HEK293T (cell line): ENCODE results near the gene KLHL29.

ENCODE experiments used
- CTCF ChIA-PET: fragments of 350-600 bp; formaldehyde crosslinking; extraction: SDS; loops from one replicate; lab custom pipeline; 2021; ENCODE audit warnings: antibody characterized with exemption, inconsistent platforms; lab: Yijun Ruan, JAX
- POLR2A ChIA-PET: fragments of 350-600 bp; formaldehyde crosslinking; extraction: SDS; loops from one replicate; lab custom pipeline; 2020; ENCODE audit warnings: antibody characterized with exemption, inconsistent platforms; lab: Yijun Ruan, JAX
- DNase-seq: peaks from one replicate; pipeline ENCODE4 v3.0.0; 2012; ENCODE audit warnings: mixed read lengths; ENCODE audit errors: extremely low spot score
- ARNT ChIP-seq: fragments of 450-650 bp; IDR thresholded peaks from 2 replicates; pipeline ENCODE4 v1.6.1; 2017; ENCODE audit warnings: mild to moderate bottlenecking
- BHLHE40 ChIP-seq: fragments of 450-650 bp; IDR thresholded peaks from 2 replicates; pipeline ENCODE4 v1.6.1; 2016; ENCODE audit warnings: mild to moderate bottlenecking, moderate library complexity, borderline replicate concordance
- CTBP1 ChIP-seq: fragments of 450-650 bp; IDR thresholded peaks from 2 replicates; pipeline ENCODE4 v1.6.1; 2016; ENCODE audit warnings: borderline replicate concordance
- ELF4 ChIP-seq: fragments of 450-650 bp; IDR thresholded peaks from 2 replicates; pipeline ENCODE4 v1.6.1; 2017; ENCODE audit warnings: antibody characterized with exemption
- FOXA1 ChIP-seq: fragments of 450-650 bp; IDR thresholded peaks from 2 replicates; pipeline ENCODE4 v1.6.1; 2016; ENCODE audit warnings: mild to moderate bottlenecking
- FOXK2 ChIP-seq: fragments of 450-650 bp; IDR thresholded peaks from 2 replicates; pipeline ENCODE4 v1.6.1; 2016; ENCODE audit warnings: mild to moderate bottlenecking
- FOXM1 ChIP-seq: fragments of 450-650 bp; IDR thresholded peaks from 2 replicates; pipeline ENCODE4 v1.6.1; 2017; ENCODE audit warnings: mild to moderate bottlenecking, borderline replicate concordance
- HDGF ChIP-seq: fragments of 450-650 bp; IDR thresholded peaks from 2 replicates; pipeline ENCODE4 v1.6.1; 2017; ENCODE audit warnings: antibody characterized with exemption, borderline replicate concordance
- L3MBTL2 ChIP-seq: fragments of 450-650 bp; conservative IDR thresholded peaks from 2 replicates; pipeline ENCODE4 v1.6.1; 2016; ENCODE audit warnings: mild to moderate bottlenecking
- LEF1 ChIP-seq: fragments of 450-650 bp; IDR thresholded peaks from 2 replicates; pipeline ENCODE4 v1.6.1; 2017; ENCODE audit warnings: mild to moderate bottlenecking, borderline replicate concordance
- NFRKB ChIP-seq: fragments of 450-650 bp; IDR thresholded peaks from 2 replicates; pipeline ENCODE4 v1.6.1; 2016; ENCODE audit warnings: mild to moderate bottlenecking, moderate library complexity
- SP1 ChIP-seq: fragments of 450-650 bp; IDR thresholded peaks from 2 replicates; pipeline ENCODE4 v1.6.1; 2017
- SUZ12 ChIP-seq: fragments of 450-650 bp; IDR thresholded peaks from 2 replicates; pipeline ENCODE4 v1.6.1; 2016; ENCODE audit warnings: mild to moderate bottlenecking
- TARDBP ChIP-seq: fragments of 450-650 bp; IDR thresholded peaks from 2 replicates; pipeline ENCODE4 v1.6.1; 2016
- ZNF384 ChIP-seq: fragments of 450-650 bp; IDR thresholded peaks from 2 replicates; pipeline ENCODE4 v1.6.1; 2016
- TF ChIP-seq, protein P1 (sequence below): fragments of 450-650 bp; IDR thresholded peaks from 2 replicates; pipeline ENCODE4 v1.6.1; 2016

The KLHL29 gene

DNA sequence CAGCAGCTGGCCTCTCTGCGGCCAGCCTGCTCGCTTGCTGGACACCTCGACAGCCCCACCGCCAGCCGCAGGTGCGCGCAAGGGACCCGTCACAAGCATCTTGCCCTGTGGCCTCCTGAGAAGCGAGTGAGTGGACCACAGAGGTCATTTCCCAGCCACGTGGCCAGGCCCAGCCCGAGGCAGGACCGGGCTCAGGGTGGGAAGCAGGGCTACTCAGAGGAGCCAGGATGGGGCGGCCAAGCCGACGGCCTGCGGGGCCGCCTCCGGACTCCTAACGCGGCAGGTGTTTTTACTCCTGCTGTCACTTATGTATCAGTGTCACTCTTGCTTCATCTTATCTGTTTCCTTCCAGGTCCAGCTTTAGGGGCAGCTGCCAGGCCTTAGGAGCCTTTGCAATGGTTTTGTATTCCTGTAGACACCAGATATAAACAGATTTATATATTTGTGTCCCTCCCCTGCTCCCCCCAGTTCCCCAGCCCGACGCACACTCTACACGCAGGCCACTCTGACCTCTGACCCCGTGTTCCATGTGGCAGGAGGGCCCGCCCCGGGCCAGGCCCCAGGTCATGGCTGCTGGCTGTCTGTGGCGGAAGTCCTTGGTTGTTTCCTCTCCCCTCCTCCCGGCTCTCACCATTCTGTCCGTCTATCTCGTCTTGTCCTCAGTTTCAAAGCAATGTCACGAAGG, 305.6 kb downstream of the KLHL29 start:
- POLR2A ChIA-PET, result no interaction called here
- no peak for DNase-seq
- CTCF ChIA-PET, result no interaction called here
- TF ChIP-seq CTBP1 (no peak), ARNT (no peak), FOXK2 (no peak), LEF1 (no peak), ELF4 (no peak), L3MBTL2 (no peak), TARDBP (no peak), SP1 (no peak), ZNF384 (no peak), FOXA1 (no peak)

DNA sequence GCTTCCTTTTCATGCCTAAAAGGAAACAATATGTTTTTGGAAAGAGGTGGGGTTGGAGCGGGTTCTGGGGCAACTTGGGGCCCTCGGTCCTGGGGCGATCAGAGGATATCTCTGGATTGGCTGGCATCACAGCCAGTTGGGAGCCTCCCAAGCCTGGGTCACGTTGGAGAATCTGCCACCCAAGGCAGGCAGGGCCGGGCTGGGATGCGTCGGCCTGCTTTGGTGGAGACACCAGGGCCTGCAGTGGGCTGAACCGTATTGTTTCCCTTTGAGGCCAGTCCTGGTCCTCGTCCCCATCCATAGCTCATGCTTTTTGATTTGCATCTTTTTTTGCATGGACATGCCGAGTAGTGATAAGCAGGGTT, 306.1 kb downstream of the KLHL29 start:
- DNase-seq, result no peak
- TF ChIP-seq TARDBP (no peak), ZNF384 (no peak), FOXA1 (no peak), SUZ12 (no peak), ELF4 (no peak), CTBP1 (no peak), SP1 (no peak), L3MBTL2 (no peak), NFRKB (no peak), LEF1 (no peak), FOXM1 (no peak)
- TF ChIP-seq, protein P1, sequence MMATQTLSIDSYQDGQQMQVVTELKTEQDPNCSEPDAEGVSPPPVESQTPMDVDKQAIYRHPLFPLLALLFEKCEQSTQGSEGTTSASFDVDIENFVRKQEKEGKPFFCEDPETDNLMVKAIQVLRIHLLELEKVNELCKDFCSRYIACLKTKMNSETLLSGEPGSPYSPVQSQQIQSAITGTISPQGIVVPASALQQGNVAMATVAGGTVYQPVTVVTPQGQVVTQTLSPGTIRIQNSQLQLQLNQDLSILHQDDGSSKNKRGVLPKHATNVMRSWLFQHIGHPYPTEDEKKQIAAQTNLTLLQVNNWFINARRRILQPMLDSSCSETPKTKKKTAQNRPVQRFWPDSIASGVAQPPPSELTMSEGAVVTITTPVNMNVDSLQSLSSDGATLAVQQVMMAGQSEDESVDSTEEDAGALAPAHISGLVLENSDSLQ, result no peak
- POLR2A ChIA-PET, result no interaction called here
- CTCF ChIA-PET, result no interaction called here

DNA sequence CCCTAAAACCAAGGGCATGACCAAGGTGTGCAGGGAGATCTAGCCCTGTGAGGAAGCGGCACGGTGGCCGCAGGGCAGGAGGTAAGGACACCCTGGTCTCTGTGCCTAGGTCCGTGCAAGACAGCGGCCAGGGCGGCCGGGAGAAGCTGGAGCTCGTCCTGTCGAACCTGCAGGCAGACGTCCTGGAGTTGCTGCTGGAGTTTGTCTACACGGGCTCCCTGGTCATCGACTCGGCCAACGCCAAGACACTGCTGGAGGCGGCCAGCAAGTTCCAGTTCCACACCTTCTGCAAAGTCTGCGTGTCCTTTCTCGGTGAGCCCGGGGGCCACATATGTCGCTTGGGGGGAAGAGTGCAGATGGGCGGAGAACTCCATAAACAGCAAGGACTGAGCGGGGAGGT, 306.6 kb downstream of the KLHL29 start:
- no peak for DNase-seq
- POLR2A ChIA-PET, result no interaction called here
- TF ChIP-seq HDGF (no peak), SP1 (no peak)
- CTCF ChIA-PET, result no interaction called here

DNA sequence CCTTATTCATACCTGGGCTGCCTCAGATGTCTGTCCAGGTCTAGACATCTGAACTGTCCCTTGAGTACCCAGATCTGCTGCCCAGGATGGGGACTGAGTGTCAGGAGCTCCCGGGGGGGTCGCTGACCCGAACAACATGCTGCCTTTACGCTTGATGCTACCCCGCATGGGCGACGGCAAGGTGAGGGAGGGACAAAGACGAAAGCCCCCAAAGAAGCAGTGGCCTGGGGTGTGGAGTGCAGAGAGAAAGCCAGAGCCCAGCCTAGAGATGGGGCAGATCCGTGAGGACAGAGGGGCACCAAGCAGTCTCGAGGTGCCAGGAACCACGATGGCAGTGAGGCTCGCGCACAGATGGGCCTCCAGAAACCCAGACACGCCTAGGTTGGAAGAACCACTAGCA, 307.3 kb downstream of the KLHL29 start:
- POLR2A ChIA-PET, result no interaction called here
- CTCF ChIA-PET, result no interaction called here
- no peak for DNase-seq
- no peak for TF ChIP-seq BHLHE40
- no peak for TF ChIP-seq TARDBP
- TF ChIP-seq SP1, result no peak
- no peak for TF ChIP-seq L3MBTL2
- no peak for TF ChIP-seq ELF4
- TF ChIP-seq SUZ12, result no peak
- no peak for TF ChIP-seq FOXM1
- no peak for TF ChIP-seq ZNF384

DNA sequence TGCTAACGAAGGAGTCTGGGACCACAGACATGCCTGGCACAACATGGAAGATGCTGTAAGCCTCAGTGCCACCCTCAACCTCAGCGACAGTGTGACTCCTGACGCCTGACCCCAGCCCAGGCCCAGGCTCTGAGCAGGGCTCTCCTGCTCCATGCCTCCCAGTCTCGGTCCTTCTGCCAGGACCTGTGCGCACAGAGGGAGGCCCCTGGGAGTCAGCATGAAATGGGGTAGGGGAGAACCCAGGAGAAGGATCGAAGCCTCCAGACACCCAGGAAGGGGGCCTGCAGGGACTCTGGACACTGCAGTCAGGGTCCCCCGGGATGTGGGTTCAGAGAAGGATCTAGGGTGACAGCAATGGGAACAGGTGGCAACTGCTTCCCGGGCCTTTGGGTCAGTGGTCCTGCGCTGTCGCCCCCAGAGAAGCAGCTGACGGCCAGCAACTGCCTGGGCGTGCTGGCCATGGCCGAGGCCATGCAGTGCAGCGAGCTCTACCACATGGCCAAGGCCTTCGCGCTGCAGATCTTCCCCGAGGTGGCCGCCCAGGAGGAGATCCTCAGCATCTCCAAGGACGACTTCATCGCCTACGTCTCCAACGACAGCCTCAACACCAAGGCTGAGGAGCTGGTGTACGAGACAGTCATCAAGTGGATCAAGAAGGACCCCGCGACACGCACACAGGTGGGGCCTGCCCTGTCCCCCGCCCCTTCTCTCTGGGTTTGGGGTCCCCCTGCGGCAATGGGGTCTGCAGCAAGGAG, 308.0 kb downstream of the KLHL29 start:
- no peak for DNase-seq
- ChIA-PET CTCF (no interaction called here), POLR2A (no interaction called here)
- no peak for TF ChIP-seq L3MBTL2
- no peak for TF ChIP-seq BHLHE40
- no peak for TF ChIP-seq FOXM1
- no peak for TF ChIP-seq LEF1
- no peak for TF ChIP-seq SP1
- TF ChIP-seq ZNF384, result no peak
- TF ChIP-seq CTBP1, result no peak
- TF ChIP-seq SUZ12, result no peak
- TF ChIP-seq FOXK2, result no peak
- no peak for TF ChIP-seq ELF4
- no peak for TF ChIP-seq HDGF

DNA sequence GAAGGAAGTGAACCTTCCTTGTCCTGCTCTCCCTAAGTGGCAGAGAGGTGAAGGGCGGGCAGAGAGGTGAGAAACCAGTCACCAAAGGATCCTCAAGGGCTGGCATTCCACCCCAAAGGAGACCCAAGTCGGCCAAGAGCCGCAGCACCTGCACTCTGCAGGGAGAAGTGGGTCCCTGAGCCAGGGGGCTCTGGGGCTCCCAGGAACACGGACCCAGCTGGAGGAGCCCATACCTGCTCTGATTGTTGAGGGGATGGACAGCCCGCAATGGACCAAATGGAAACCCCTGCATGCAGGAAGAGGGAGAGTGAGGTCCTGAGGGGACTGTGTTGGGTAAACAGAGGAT, 308.6 kb downstream of the KLHL29 start:
- DNase-seq, result no peak
- POLR2A ChIA-PET, result no interaction called here
- CTCF ChIA-PET, result no interaction called here
- TF ChIP-seq BHLHE40 (no peak), L3MBTL2 (no peak), TARDBP (no peak)
- TF ChIP-seq, protein P1, result no peak

DNA sequence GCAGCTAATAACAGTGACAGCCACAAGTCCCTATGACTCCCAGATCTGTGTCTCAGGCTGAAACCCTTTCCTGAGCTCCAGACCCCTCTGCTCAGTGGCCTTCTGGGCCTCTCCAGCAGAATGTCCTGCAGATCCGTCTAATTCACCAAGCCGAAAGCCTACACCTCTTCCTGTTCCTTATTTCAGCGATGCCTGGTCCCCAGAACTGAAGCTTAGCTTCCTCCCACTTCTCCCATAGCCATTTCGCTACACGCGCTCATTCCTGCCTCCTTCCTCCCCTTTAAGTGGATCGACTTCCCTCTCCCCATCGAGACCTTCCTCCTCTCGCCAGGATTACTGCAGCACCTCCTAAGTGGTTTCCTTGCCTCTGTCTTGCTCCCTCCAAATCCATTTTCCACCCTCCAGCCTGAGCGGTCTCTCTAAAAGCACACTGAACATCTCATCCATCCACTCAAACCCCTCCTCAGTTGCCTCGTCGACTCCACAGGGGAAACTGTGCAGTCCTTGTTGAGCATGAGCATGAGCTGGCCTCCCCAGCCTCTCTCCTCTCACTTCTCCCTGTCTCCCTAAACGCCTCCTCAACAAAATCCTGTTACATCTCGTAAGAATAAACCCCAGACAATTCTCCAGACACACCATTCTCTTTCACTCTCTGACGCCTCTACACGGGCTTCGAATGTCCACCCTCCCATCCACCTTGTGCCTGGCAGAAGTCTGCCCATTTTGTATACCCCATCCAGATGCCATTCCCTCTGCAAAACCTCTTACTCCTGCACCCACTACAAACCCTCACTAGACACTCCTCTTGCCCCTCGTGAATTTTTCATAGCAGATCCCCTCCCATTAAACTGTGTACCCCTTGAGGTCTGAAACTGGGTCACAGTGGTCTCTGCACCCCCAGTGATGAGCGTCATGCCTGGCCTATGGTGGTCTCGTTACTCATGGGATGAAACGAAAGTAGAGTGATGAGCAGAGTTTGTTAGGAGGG, 309.4 kb downstream of the KLHL29 start:
- CTCF ChIA-PET, result no interaction called here

More for the DNA sequence above, 309.4 kb downstream of the KLHL29 start:
- no peak for DNase-seq
- POLR2A ChIA-PET, result no interaction called here
- TF ChIP-seq SUZ12, result no peak
- no peak for TF ChIP-seq LEF1
- TF ChIP-seq, protein P1, result no peak
- TF ChIP-seq L3MBTL2, result no peak
- no peak for TF ChIP-seq FOXK2
- TF ChIP-seq ZNF384, result no peak
- no peak for TF ChIP-seq HDGF
